Measurements from ENCODE around the gene INF2.
A peak's percentile ranks its signal among the peaks of the same experiment; 100 is the strongest.

Gene INF2

DNA sequence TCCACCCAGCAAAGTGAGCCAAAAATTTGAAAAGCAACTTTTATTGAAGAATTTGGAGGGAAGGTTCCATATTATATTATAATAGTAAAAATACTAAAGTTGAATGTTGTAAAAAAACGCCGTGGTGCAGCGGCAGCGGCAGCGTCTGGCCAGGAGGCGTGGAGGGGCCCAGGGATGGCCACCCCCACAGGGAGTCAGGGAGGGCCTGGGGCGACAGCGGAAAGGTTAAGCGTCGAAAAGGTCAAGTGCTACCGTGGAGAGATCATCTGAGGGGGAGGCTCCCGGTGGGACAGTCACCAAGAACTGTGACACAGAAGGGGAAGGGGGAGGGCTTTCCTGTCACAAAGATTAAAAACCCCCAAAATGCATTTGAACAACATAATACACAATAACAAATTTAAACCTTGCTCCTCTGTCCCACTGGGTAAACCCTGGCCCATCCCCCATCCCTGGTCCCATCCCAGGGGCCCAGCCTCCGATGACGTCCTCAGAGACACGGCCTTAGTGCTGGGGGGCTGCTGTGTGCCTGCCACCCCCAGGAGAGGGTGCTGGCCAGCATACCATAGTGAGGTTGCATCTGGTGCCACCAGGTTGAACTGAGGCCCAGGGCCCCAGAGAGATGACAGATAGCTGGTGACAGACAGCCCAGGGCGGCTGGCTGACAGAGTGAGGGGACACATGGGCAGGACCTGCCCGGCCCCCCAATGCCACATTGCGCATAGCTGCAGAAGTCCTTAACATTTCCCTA lies 80.1 kb downstream of the INF2 start:
- H3K4me3 Mint-ChIP-seq: no peak overlapping the region
- H3K4me1 Mint-ChIP-seq: peaks cover 25% of the 10 kb centered on the region
- no peaks in the 10 kb centered on the region for H3K27me3 Mint-ChIP-seq (ENCODE audit: low read depth, poor library complexity)
- no peak overlapping the region for H3K27ac Mint-ChIP-seq
- no peak for DNase-seq
- H3K36me3 Mint-ChIP-seq (ENCODE audit: low read depth): peaks cover 61% of the 10 kb centered on the region
- H3K9me3 Mint-ChIP-seq: peaks cover 24% of the 10 kb centered on the region
- TF ChIP-seq, protein P1, sequence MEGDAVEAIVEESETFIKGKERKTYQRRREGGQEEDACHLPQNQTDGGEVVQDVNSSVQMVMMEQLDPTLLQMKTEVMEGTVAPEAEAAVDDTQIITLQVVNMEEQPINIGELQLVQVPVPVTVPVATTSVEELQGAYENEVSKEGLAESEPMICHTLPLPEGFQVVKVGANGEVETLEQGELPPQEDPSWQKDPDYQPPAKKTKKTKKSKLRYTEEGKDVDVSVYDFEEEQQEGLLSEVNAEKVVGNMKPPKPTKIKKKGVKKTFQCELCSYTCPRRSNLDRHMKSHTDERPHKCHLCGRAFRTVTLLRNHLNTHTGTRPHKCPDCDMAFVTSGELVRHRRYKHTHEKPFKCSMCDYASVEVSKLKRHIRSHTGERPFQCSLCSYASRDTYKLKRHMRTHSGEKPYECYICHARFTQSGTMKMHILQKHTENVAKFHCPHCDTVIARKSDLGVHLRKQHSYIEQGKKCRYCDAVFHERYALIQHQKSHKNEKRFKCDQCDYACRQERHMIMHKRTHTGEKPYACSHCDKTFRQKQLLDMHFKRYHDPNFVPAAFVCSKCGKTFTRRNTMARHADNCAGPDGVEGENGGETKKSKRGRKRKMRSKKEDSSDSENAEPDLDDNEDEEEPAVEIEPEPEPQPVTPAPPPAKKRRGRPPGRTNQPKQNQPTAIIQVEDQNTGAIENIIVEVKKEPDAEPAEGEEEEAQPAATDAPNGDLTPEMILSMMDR (IDR thresholded peaks at IDR 0.05): no peak

DNA sequence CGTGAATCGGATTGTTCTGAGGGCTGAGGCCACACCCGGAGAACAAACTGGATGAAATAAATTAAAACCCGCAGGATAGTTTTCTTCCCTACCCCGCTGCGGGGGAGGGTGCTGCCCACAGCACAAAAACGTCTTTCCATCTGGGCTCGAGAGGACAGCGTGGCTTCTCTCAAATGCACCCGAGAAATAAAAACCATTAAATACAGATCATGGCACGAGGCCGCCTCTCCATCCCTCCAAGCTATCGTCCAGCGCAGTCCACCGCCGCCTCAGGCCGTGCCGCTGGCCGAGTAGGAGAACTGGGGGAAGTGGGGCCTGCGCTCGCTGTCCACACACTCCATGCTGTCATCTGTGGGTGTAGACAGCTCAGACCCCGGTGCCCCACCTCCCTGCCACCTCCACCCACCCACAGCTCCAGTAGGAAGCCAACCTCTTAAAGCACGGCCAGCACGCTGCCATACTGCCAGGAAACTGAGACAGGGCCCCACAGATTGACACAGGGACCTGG lies 80.7 kb downstream of the INF2 start:
- DNase-seq: no peak
- H3K27ac Mint-ChIP-seq: no peak overlapping the region
- no peaks in the 10 kb centered on the region for H3K27me3 Mint-ChIP-seq (ENCODE audit: low read depth, poor library complexity)
- TF ChIP-seq, protein P1 (IDR thresholded peaks at IDR 0.05): no peak
- peaks cover 59% of the 10 kb centered on the region for H3K36me3 Mint-ChIP-seq (ENCODE audit: low read depth)
- H3K4me3 Mint-ChIP-seq: no peak overlapping the region
- peaks cover 25% of the 10 kb centered on the region for H3K4me1 Mint-ChIP-seq
- peaks cover 23% of the 10 kb centered on the region for H3K9me3 Mint-ChIP-seq

DNA sequence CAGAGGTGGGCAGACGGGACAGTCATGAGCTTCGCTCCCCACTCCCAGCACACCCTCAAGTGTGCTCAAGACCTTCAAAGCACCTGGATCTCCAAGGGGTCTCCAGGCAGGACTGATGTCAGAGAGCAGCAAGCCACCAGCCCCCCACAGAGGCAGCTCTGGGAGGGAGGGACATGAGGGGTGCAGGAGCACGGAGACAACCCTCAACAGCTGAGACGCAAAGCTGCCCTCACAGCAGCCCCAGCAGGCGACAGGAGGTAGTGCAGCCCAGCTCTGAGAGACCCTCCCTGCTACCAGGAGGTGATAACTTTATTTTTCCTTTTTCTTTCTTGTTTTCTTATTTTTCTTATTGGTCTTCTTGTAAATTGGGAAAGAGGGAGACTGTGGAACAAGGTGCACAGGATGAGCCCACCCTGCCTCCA lies 81.4 kb downstream of the INF2 start:
- TF ChIP-seq, protein P1 (IDR thresholded peaks at IDR 0.05): peak; percentile 39
- DNase-seq: no peak
- peaks cover 16% of the 10 kb centered on the region for H3K9me3 Mint-ChIP-seq
- H3K27me3 Mint-ChIP-seq (ENCODE audit: low read depth, poor library complexity): no peaks in the 10 kb centered on the region
- no peak overlapping the region for H3K27ac Mint-ChIP-seq
- H3K4me3 Mint-ChIP-seq: no peak overlapping the region
- peaks cover 25% of the 10 kb centered on the region for H3K4me1 Mint-ChIP-seq
- H3K36me3 Mint-ChIP-seq (ENCODE audit: low read depth): peaks cover 52% of the 10 kb centered on the region

DNA sequence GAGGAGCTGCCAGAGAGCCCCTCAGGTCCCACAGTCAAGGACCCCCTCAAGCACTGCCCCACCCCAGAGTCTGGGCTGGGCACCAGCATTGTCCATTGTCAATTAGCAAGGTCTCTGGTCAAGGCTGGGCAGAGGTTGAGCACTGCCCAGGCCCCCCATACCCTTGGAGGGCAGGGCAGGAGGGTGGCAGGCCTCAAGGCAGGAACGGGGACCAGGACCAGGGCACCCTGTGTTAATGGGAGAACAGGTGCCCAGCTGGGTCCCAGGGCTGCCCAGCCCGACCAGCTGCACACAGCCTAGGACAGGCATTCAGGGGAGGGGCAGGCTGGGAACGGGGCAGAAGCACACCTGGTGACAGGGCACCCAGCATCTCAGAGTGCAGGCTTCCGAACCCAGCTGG lies 82.0 kb downstream of the INF2 start:
- DNase-seq: no peak
- peaks cover 11% of the 10 kb centered on the region for H3K9me3 Mint-ChIP-seq
- H3K36me3 Mint-ChIP-seq (ENCODE audit: low read depth): peaks cover 47% of the 10 kb centered on the region
- TF ChIP-seq, protein P1 (IDR thresholded peaks at IDR 0.05): no peak
- peaks cover 25% of the 10 kb centered on the region for H3K4me1 Mint-ChIP-seq
- no peaks in the 10 kb centered on the region for H3K27me3 Mint-ChIP-seq (ENCODE audit: low read depth, poor library complexity)
- H3K4me3 Mint-ChIP-seq: no peak overlapping the region
- H3K27ac Mint-ChIP-seq: no peak overlapping the region

Data from nephron progenitor cell (in vitro differentiated cells).